GM18499 (cell line): ENCODE results near the gene NKAIN2.
"Not testable (repeated sequence)": the region's sequence is repeated elsewhere in the genome, so short reads cannot be mapped to it uniquely, and the experiment has no call there.

Experiments
- ATAC-seq: cut with Tn5 transposase; IDR thresholded peaks from one replicate; pipeline ENCODE4 v1.9.1; 2021; ENCODE audit warnings: moderate number of reproducible peaks; ENCODE audit not compliant: insufficient read depth, unreplicated experiment

NKAIN2 gene

DNA sequence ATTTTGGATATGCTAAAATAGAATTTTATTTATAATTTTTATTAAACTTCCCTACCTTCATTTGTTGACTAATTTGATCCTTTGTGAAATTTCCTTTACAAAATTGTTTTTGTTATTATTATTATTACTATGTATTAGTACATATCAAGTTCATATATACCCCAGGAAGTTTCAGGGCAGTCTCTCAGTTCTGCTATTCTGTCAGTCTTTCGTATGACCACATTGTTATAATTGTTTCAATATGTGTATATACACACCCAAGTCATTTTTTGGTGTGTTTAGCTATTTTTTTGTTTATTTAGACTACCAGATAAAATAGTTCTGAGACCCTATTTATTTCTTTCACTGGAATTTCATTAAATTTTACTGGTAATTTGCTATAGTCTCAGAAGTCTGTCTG is 72.1 kb downstream of the NKAIN2 start:
- ATAC-seq: no peak

DNA sequence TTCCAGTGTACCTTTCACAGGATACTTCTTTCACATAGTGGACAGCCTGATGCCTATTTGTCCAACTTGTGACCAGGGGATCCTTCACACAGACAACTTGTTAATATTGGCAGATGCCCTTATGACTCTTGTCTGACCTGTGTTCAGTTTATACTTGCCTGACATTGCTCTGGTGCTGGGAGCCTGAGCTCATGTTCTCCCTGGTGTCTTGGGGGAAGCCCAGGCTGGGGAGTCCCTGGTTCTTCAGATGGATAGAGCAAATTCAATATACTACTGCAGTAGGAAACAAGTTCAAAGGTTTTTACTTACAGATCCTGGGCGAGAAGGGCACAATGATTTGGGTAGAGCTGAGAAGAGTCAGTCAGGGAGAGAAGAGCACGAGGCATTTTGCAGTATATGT is 76.1 kb downstream of the NKAIN2 start:
- ATAC-seq: no peak

DNA sequence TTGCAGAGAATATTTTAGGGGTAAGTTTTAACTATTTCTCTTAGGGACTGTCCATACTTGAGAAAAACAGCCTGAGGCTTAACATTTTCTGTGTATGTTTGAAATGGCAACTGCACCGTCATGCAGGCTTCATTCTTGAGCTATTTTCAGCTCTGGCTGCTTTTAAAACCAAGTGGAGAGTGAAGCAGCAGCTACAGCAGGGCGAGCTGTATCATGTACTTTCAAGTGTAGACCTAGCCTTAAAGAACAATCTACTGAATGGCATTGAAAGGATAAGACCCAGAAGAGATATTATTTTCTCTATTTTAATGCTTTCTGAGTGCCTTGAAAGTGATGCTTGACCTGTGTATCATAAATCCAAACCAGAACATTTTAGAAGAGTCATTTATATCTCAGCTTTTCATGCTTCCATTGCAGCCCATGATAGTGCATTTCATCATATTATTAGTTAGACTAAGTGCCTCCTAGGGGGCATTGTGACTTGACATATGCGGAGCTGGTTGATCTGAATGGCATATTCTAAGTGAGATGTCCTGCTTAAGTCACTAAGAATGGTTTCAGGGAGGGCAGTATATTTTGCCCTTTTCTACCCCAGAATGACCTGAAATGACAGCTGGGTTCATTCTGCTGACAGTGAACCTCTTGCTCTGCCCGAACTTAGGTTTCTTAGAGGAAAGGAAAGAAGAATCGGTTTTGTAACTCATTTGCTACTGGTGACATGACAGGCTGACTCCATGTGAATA is 85.3 kb downstream of the NKAIN2 start:
- ATAC-seq: no peak

DNA sequence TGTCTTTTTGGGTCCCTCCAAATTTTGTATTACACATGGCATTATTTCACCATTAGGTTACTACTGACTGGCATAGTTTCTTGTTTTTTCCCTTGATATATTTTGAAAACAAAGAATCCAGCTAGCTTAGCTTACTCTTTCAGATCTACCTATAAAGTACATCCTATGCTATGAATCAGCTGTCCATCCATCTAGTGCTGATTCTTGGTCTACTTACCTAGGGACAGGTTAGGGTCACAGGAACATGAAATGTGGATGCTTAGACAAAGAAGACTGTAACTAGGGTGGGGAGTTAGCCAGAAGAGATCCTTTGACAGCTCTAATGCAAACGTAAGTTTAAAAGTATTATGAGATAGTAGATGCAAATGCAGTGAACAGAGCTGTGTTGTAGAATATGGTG is 91.7 kb downstream of the NKAIN2 start:
- ATAC-seq: no peak

DNA sequence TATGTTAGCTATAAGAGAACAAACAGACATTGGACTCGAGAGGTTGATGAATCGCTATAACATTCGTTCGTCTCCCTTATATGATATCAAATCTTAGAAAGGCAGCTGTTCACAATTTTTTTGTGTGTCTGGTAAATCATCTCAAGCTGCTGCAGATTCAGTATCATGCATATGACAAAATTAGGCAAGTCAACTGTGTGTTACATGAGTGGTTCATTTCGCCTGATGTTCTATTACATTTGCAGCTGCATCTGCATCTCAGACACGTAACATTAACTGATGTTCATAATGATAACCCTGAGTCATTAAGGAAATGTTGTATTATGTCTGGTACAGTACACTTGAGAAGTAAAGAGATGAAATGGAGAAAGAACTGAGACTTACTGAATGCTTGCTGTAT is 92.1 kb downstream of the NKAIN2 start:
- ATAC-seq: no peak

DNA sequence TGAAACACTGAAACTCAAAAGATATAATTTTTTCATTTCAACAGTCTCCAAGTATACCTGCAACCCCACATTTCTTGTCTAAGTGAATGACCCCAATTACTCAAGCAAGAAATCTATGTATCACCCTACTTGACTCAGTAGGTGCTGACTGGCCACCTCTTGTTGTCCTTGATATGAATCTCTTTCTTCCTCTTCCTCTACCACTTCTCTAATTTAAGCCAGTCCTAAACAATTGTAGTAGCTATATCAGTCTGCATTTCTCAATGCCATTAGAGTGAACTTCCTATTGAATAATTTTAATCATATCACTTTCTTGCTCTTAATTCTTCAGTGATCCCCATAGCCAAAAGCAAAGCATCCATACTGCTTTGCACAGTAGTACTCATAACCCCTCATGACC is 93.2 kb downstream of the NKAIN2 start:
- no peak for ATAC-seq

DNA sequence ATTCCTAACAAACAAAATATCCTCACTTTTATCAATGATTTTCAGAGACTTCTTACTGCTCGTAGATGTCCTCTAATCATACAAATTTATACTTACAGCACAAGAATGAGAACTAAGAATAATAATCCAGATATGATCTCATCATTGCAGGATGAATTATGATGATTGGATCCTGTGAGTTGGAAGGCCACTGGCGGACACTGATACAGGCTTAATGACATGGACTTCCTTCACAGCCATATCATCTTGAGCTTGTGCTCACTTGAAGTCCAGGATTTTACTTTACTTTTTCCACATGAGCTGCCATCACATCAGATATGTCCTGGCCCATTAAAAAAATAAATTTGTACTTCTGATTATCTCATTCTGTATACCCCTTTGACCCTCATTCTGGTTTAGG is 94.3 kb downstream of the NKAIN2 start:
- no peak for ATAC-seq

DNA sequence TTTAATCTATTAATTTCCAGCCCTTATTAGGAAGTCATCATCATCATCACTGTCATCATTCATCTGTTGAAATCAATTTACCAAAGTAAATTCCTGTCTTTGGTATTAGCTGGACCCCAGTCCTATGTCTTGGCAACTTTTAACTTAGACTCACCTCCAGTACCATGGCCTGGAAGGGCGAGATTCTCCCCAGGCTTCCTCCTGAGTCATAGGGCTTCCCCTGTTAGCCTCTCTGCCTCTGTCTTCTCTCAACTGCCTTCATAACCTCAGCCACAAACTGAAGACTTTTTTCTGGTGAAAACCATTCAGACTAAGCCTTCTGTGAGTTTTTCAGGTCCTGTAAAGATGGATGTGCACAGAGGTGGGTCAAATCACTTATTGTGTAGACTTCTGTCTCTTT is 95.0 kb downstream of the NKAIN2 start:
- ATAC-seq: no peak

DNA sequence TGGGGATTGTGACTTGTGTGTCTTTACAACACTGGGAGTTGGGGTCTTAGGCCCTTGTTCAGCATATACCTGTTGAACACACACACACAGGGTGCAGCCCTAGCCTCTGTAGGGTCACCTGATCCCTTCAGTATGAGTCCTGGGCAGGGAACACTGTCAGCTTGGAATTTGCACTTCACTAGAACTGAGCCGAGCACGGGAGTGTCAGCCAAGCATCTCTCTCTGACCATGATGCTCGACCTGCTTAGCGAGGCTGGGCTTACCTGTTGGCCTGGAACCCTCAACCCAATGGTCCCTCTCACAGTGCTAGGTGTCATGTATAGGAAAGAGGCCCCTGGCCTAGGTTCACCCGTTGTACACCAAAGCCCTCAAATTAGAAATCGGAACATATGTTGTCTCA is 96.1 kb downstream of the NKAIN2 start:
- no peak for ATAC-seq

DNA sequence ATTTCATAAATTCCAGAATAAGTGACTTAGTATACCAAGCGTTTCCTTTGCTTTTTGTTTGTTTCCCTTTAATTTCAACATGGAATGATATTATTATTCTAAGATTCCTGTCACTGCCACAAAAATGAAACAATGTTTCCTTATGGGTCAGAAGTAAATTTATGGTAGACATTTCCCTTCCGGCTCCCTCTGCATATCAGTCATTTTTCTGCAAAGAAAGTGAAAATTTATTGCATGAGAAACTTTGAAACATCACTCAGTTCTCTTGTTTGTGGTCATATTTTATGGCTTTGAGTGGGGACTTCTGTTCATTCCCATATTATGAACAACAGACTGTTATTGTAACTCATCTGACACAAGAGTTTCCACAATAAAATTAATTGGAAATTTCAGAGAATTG is 97.8 kb downstream of the NKAIN2 start:
- ATAC-seq: no peak

DNA sequence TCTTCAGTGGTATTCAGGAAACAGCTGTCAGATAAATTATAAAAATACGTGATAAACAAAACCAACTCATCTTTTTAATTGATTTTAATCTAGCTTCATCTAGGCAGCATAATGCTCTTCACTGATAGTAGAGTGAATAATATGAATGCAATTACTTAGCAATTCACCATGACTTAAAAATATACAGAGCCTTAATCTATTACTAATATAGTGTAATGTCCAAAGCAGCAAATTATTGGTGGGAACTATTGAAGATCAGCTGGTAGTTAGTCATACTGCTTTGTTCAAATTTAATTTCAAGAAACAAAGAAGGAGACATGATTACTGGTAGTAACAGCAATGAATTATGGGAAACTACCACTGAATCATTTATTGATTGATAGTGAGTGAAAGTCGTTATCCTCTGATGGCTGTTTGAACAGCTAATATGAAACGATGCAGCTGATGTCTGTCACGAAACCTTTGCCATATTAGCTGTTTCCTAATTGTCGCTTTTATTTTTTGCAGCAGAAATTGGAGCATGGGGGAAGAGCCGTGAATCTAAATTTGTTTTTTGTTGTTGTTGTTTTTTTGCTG is 99.2 kb downstream of the NKAIN2 start:
- no peak for ATAC-seq

DNA sequence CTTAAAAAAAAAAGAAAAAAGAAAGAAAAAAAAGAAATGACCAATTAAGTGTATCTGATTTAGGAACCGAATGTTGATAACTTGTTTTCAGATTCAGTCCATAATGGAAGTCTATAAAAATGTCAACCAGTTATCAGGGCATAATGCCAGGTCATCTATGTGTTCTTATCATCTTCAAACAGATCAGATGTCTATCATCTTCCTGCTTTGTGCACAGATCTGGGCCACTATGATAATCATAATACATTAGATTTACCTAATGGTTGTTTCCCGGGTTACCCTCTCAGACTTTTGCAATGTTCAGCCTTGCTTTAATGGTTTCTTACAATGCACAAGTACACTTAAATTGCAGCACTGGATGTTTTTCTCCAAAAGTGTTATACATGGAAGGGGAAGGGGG is 100.6 kb downstream of the NKAIN2 start:
- no peak for ATAC-seq

DNA sequence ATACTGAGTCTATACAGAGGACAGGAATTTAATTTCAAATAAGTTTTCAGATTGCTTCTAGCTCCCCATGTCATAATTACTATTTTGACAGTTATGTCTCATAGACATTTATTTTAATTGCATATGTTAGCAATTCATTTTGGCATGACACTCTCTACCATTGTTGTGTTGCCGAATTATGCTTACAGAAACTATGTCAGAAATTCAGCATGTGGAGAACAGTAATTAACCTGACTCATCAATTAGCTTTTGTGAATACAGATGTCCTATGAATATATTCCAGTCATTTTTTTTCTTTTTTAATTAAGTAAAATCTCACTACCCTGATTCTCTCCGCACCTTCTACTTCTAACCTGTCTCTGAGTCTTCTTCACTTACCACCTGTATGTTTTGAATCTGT is 105.1 kb downstream of the NKAIN2 start:
- no peak for ATAC-seq

DNA sequence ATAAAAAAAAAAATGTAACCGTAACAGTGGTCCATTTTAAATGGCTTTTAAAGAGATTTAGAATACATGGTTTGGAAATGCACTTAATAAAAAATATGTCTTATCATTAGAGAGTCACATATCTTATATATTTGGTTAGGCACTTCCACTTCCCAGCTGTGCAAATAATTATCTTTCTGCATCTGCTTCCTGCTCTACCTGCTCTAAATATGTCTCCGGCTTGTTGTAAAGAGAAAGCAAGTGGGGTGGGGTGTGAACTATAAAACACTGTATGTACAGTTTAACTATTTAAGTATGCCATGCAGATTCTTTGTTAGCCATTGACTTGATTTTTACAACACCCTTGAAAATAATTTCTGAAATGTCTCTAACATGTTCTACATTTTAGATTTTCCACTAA is 106.3 kb downstream of the NKAIN2 start:
- ATAC-seq: no peak

DNA sequence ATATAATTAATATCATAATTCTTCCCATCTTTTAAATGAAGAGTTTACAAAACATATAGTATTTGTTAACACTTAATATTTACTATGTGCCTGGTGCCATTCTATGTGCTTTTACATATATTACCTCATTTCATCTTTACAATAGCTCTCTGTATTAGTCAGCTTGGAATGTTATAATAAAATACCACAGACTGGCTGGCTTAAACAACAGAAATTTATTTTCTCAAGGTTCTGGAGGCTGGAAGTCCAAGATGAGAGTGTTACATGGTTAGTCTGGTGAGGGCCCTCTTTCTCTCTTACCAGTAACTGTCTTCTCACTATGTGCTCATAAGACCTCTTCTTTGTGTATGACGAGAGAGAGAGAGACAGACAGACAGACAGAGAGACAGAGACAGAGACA is 110.2 kb downstream of the NKAIN2 start:
- ATAC-seq: no peak

DNA sequence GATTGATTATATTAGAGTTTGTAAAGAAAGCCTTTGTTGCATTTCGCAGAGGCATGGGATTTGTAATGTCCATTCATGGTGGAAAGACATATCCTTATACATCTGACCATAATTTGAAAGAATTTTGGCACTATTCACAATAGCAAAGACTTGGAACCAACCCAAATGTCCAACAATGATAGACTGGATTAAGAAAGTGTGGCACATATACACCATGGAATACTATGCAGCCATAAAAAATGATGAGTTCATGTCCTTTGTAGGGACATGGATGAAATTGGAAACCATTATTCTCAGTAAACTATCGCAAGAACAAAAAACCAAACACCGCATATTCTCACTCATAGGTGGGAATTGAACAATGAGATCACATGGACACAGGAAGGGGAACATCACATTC is 119.7 kb downstream of the NKAIN2 start:
- ATAC-seq: not testable (repeated sequence)

DNA sequence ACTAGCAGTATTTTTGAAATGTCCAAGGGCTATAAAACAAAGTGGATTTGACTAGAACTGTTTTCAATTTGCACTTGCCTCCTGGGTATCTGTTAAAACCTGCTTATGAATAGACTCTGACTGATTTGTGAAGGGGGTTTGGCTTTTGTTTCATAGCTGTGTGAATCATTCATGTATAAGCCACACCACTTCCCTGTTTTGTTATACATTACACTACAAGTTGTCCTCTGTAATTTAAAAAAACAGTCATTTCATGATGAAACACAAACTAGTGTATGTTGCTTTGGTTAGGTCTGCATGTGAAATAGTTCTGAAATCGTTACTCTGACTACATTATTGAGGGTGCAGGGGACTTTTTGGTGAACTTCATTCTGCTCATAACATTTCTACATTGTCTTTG is 121.7 kb downstream of the NKAIN2 start:
- ATAC-seq: peak; percentile 97

DNA sequence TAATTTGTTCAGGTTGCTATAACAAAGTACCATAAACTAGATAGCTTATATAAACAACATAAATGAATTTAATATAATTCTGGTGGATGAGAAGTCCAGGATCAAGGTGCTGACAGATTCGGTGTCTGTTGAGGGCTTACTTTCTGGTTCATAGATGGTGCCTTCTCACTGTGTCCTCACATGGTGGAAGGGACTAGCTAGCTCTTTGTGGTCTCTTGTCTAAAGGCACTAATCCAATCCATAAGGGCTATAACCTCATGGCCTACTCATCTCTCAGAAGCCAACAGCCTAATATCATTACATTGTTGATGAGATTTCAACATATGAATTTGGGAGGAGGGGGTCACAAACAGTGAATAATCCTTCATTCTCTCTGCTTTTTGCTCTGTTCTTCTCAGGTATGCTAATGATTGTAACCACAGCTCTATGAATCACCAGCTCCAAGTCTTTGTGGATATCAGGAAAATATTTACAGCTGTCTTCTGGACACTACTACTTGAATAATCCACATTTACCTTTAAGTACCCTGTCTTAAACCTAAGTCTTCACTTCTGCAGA is 122.3 kb downstream of the NKAIN2 start:
- no peak for ATAC-seq

DNA sequence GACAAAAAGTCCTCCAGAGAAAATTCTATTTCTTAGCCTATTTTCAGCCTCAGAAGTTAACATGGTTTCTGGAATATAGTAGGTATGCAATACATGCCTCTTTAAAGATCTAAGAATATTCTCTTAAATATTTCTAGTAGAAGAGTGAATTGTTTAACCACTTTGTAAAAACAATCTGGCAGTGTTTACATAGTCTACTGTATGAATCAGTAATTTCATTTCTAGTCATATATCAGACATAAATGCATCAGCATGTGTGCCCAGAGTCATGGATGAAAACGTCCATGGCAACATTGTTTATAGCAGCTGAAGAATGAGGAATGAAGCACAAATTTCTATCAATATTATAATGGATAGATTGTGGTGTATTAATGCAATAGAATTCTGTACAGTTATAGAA is 124.9 kb downstream of the NKAIN2 start:
- no peak for ATAC-seq

DNA sequence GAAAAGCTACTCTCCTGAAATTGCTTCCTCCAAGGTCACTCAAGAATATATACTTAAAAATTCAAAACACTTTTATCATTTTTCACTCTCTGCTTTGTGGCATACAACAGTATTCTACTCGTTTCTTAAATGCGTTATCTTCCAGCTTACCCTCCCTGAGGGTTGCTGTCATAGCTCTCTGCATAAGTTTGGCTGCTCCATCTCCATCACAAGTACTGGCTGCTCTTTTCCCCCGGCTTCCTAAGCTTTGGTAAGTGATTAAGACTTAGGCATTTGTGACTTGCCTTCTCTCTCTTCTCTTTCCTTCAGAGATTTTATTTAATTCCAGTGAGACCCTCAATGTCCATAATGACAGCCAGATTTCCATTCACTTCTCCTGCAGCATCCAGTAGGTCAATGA is 128.3 kb downstream of the NKAIN2 start:
- no peak for ATAC-seq

DNA sequence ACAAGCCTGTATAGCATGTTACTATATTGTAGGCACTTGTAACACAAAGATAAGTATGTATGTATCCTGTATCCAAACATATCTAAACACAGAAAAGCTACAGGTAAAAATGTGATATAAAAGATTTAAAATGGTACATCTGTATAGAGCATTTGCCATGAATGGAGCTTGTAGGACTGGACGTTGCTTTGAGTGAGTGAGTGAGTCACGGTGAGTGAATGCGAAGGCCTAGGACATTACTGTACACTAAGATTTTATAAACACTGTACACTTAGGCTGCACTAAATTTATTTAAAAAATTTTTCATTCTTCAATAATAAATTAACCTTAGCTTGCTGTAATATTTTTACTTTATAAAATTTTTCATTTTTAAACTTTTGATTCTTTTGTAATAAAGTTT is 136.9 kb downstream of the NKAIN2 start:
- ATAC-seq: no peak

DNA sequence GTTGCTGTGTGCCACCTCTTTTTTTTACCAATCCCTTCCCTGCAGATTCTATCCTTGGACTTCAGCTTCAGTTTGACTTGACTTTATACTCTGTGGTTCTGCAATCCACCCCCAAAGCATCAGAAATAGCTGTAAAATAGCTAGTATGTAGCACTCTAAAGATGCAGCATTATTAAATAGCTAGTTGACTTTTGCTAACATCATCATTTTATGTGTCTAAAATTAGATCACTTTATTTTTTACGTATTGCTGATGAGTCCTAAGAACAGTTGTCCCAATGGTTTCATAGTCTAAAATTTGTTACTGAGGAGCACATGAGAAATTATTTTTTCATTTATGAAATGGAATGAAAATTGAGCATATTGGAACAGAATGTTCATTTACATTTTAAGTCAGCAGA is 138.2 kb downstream of the NKAIN2 start:
- ATAC-seq: no peak
